Subcutaneous adipose tissue (tissue), 4 donors: ENCODE results near the gene NLGN1. TPM values are rescaled to one million over a fixed set of nuclear protein-coding genes. Genes with fewer than 3 reads are reported as not detected.

Source experiments
- CTCF ChIP-seq: fragments of 450-650 bp; IDR thresholded peaks from one replicate; pipeline ENCODE4 v1.5.1; 2016; ENCODE audit warnings: low read depth, mild to moderate bottlenecking, control low read depth, antibody characterized with exemption, moderate library complexity
- total RNA-seq, 4 donors: library from RNA; depleted of rRNA; stranded (reverse); fragments of >200 nt; gene quantifications; one replicate each; pipeline ENCODE4 v1.1.0, GENCODE V29; 2016

The NLGN1 gene
- total RNA-seq, 4 donors from 2014 or later, result 5.1 to 16.5 (median 7.9) TPM

GRCh38 chr3:173774294-173774693 is 376.8 kb downstream of the NLGN1 start:
- TF ChIP-seq CTCF, result no peak

DNA sequence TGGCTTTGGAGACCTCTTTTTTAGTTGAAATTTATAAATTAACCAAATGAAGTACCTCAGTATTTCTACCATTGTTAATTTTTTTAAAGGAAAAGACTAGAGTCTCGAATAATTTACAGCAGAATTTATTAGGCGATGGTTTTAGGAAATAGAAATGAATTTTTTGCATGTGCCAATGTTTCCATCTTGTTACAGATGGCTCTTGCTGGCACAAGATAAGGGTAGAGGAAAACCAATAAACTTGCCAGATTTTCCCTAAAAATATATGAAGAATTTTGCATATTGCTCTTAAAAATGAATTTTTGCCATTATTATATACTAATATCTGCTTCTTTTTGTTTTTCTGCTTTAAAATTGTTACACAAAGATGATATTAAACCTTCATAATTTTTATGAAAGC is 380.7 kb downstream of the NLGN1 start:
- TF ChIP-seq CTCF, result no peak

DNA sequence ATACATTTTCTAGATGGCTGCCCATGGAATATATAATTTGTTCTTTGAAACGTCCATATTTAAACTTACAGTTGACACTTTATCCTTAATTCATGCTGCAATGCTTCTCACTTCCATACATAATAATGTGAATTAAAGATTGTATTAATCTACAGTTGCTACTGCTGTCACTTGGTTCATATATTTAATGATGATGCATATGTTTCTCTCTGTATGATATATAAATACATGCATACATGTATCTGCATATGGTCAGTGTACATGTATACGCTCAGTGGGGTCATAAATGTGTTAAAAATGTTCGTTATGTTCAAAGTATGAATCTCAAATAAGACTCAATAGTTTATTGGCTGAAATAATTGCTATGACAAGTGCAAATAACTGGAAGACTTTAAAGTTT is 382.5 kb downstream of the NLGN1 start:
- no peak for TF ChIP-seq CTCF

DNA sequence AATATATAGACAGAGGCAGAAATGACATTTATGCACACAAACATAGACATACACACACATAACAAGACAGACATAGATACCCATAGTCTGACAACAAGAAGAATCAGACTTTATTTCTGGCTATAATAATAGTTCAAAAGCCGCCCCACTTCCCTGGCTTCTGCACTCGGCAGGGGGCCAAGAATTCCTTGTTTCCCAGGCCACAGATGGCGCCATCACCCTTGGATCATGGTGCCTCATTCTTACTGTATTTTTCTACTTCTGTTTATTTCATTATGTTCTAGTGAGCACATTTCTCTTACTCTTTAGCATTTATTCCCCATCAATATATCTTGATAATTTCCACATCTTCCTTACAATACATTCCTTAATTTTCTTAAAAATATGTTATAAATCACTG is 387.5 kb downstream of the NLGN1 start:
- no peak for TF ChIP-seq CTCF

DNA sequence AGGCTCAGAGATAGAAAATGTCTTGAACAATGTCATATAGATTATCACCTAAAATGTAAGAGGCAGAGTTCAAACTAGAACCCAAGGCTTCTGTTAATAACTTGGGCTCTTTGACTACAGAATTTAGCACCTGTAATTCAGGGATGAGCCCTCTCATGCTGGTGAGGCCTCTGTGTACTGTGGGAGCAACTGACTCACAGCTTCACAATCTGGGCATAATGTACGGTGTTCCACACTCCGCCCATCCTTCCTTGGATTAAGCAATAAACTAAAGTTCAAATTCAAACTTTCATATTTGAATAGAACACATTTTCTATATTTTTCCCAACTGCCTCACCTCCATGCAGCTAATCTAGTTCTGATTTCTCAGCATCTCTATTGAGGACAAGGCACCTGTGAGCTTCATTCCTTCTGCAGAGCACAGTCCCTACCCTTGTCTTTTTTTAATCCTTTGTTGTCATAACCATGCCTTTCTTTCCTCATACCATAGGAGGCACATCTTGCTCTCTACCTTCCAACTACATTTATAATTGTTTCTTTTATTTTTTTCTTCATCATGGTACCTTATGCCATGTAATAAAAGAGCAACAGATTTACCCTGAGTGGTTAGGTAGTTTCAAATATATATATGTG is 392.1 kb downstream of the NLGN1 start:
- TF ChIP-seq CTCF, result no peak

DNA sequence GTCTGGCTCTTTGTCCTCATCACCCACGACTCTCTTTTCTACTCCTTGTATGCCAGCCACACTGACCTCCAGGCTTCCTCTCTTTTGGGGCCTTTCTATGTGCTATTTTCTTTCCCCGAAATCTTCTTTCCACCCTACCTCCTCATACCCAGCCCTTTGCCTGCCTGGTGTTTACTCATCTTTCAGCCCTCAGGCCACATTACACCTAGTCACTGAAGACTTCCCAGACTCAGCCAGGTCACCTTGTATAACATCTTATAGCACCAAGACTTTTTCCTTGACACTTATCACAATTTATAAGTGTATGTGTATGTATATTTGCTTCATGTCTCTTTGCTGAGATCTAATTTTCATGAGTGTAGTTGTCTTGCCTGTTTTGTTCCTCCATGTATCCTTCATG is 396.4 kb downstream of the NLGN1 start:
- TF ChIP-seq CTCF, result no peak

- no peak for TF ChIP-seq CTCF
Observed at GRCh38 chr3:173796405-173796804, 398.9 kb downstream of the NLGN1 start.
